HL-60 (cell line): ENCODE measurements around the gene GSTO2.

ENCODE experiments used
- CTCF ChIP-seq: IDR thresholded peaks from one replicate; pipeline ENCODE4 v1.5.1; 2011; ENCODE audit warnings: low read length, control low read depth, inconsistent platforms; ENCODE audit not compliant: insufficient read depth
- GABPA ChIP-seq: IDR thresholded peaks from 2 replicates; pipeline ENCODE4 v1.6.1; 2012; ENCODE audit warnings: low read depth
- POLR2AphosphoS5 ChIP-seq: IDR thresholded peaks from 2 replicates; pipeline ENCODE4 v1.6.1; 2012; ENCODE audit warnings: low read depth
- SPI1 ChIP-seq: IDR thresholded peaks from 2 replicates; pipeline ENCODE4 v1.6.1; 2012; ENCODE audit warnings: low read depth, mild to moderate bottlenecking, borderline replicate concordance
- TF ChIP-seq, protein P1 (sequence below): IDR thresholded peaks from 2 replicates; pipeline ENCODE4 v1.6.1; 2012; ENCODE audit warnings: low read depth; ENCODE audit not compliant: insufficient replicate concordance

DNA sequence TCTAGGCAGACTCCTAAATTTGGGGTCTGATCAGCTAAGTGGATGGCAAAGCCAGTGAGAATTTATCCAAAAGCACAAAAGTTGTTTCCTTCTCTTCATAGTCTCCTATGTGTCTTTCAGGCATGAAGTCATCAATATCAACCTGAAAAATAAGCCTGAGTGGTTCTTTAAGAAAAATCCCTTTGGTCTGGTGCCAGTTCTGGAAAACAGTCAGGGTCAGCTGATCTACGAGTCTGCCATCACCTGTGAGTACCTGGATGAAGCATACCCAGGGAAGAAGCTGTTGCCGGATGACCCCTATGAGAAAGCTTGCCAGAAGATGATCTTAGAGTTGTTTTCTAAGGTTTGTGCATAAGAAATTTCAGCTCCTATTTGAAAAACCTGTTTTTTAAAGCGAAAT is 9.5 kb upstream of the GSTO2 start:
- TF ChIP-seq CTCF (no peak), POLR2AphosphoS5 (no peak), SPI1 (no peak), GABPA (no peak)
- TF ChIP-seq, protein P1, sequence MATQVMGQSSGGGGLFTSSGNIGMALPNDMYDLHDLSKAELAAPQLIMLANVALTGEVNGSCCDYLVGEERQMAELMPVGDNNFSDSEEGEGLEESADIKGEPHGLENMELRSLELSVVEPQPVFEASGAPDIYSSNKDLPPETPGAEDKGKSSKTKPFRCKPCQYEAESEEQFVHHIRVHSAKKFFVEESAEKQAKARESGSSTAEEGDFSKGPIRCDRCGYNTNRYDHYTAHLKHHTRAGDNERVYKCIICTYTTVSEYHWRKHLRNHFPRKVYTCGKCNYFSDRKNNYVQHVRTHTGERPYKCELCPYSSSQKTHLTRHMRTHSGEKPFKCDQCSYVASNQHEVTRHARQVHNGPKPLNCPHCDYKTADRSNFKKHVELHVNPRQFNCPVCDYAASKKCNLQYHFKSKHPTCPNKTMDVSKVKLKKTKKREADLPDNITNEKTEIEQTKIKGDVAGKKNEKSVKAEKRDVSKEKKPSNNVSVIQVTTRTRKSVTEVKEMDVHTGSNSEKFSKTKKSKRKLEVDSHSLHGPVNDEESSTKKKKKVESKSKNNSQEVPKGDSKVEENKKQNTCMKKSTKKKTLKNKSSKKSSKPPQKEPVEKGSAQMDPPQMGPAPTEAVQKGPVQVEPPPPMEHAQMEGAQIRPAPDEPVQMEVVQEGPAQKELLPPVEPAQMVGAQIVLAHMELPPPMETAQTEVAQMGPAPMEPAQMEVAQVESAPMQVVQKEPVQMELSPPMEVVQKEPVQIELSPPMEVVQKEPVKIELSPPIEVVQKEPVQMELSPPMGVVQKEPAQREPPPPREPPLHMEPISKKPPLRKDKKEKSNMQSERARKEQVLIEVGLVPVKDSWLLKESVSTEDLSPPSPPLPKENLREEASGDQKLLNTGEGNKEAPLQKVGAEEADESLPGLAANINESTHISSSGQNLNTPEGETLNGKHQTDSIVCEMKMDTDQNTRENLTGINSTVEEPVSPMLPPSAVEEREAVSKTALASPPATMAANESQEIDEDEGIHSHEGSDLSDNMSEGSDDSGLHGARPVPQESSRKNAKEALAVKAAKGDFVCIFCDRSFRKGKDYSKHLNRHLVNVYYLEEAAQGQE = no peak
